ENCODE data around the gene FAM135A.

FAM135A gene

GRCh38 chr6:70412252-70413113 is 825 bp upstream of the FAM135A start:
- H3K27me3 ChIP-seq (ENCODE audit: insufficient read depth, insufficient read length), result no peaks in the 10 kb centered on the region
- H3K4me1 ChIP-seq (ENCODE audit: insufficient read depth, insufficient read length), result no peaks in the 10 kb centered on the region
- H3K36me3 ChIP-seq (ENCODE audit: insufficient read depth, insufficient read length, low read length), result no peaks in the 10 kb centered on the region
- peak overlapping the region; percentile 85 for H3K4me3 ChIP-seq (ENCODE audit: insufficient read length, low read depth)
- H3K9ac ChIP-seq (ENCODE audit: insufficient read length, low read depth), result peak overlapping the region; percentile 85
- no peak for TF ChIP-seq SUZ12 (IDR thresholded peaks at IDR 0.05; ENCODE audit: extremely low read depth, insufficient read depth, insufficient read length)
- no peak for TF ChIP-seq YY1 (IDR thresholded peaks at IDR 0.05; ENCODE audit: insufficient read depth, insufficient read length)
- no peak for TF ChIP-seq ZNF274 (IDR thresholded peaks at IDR 0.05; ENCODE audit: low read depth, low read length)
- no peak for DNase-seq (ENCODE audit: low read depth, low spot score)
- H3K9me3 ChIP-seq (ENCODE audit: insufficient read depth, low read length), result no peaks in the 10 kb centered on the region

- DNase-seq (ENCODE audit: low read depth, low spot score), result no peak
- no peaks in the 10 kb centered on the region for H3K27me3 ChIP-seq (ENCODE audit: insufficient read depth, insufficient read length)
- TF ChIP-seq SUZ12 (IDR thresholded peaks at IDR 0.05; ENCODE audit: extremely low read depth, insufficient read depth, insufficient read length) (no peak), ZNF274 (IDR thresholded peaks at IDR 0.05; ENCODE audit: low read depth, low read length) (no peak), YY1 (IDR thresholded peaks at IDR 0.05; ENCODE audit: insufficient read depth, insufficient read length) (no peak)
- no peaks in the 10 kb centered on the region for H3K9me3 ChIP-seq (ENCODE audit: insufficient read depth, low read length)
- peak overlapping the region; percentile 88 for H3K4me3 ChIP-seq (ENCODE audit: insufficient read length, low read depth)
- H3K9ac ChIP-seq (ENCODE audit: insufficient read length, low read depth), result peak overlapping the region; percentile 91
- H3K36me3 ChIP-seq (ENCODE audit: insufficient read depth, insufficient read length, low read length), result peaks cover 6% of the 10 kb centered on the region
- H3K4me1 ChIP-seq (ENCODE audit: insufficient read depth, insufficient read length), result no peaks in the 10 kb centered on the region
Measured at GRCh38 chr6:70413992-70414494, 735 bp downstream of the FAM135A start.

DNA sequence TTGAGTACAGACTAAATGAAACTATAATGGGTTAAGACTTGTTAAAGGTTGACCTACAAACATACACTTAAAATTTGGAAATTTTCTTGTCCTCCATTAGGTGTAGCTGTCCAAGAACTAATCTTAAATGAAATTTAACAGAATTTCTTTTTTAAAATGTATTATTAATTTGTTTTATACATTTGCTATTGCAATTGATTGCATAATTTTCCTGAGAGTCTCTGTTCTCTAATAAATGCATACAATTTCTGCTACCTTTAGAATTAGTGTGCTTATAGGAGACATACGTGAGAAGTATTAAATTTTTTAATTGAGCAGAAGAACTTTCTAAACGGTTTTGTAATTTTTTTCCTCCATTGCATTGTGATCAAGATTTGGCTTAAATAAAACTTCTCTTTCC is 1.5 kb downstream of the FAM135A start:
- no peak for TF ChIP-seq ZNF274 (IDR thresholded peaks at IDR 0.05; ENCODE audit: low read depth, low read length)
- TF ChIP-seq SUZ12 (IDR thresholded peaks at IDR 0.05; ENCODE audit: extremely low read depth, insufficient read depth, insufficient read length), result no peak
- no peak for TF ChIP-seq YY1 (IDR thresholded peaks at IDR 0.05; ENCODE audit: insufficient read depth, insufficient read length)
- Histone ChIP-seq H3K4me1 (ENCODE audit: insufficient read depth, insufficient read length) (no peaks in the 10 kb centered on the region), H3K27me3 (ENCODE audit: insufficient read depth, insufficient read length) (no peaks in the 10 kb centered on the region), H3K36me3 (ENCODE audit: insufficient read depth, insufficient read length, low read length) (peaks cover 6% of the 10 kb centered on the region), H3K4me3 (ENCODE audit: insufficient read length, low read depth) (peak overlapping the region; percentile 88), H3K9ac (ENCODE audit: insufficient read length, low read depth) (no peak overlapping the region), H3K9me3 (ENCODE audit: insufficient read depth, low read length) (no peaks in the 10 kb centered on the region)
- DNase-seq (ENCODE audit: low read depth, low spot score), result no peak

GRCh38 chr6:70415247-70415646 is 1.9 kb downstream of the FAM135A start:
- no peaks in the 10 kb centered on the region for H3K27me3 ChIP-seq (ENCODE audit: insufficient read depth, insufficient read length)
- no peaks in the 10 kb centered on the region for H3K4me1 ChIP-seq (ENCODE audit: insufficient read depth, insufficient read length)
- no peak overlapping the region for H3K9ac ChIP-seq (ENCODE audit: insufficient read length, low read depth)
- TF ChIP-seq ZNF274 (IDR thresholded peaks at IDR 0.05; ENCODE audit: low read depth, low read length) (no peak), YY1 (IDR thresholded peaks at IDR 0.05; ENCODE audit: insufficient read depth, insufficient read length) (no peak), SUZ12 (IDR thresholded peaks at IDR 0.05; ENCODE audit: extremely low read depth, insufficient read depth, insufficient read length) (no peak)
- H3K9me3 ChIP-seq (ENCODE audit: insufficient read depth, low read length), result no peaks in the 10 kb centered on the region
- H3K36me3 ChIP-seq (ENCODE audit: insufficient read depth, insufficient read length, low read length), result peaks cover 6% of the 10 kb centered on the region
- no peak for DNase-seq (ENCODE audit: low read depth, low spot score)
- H3K4me3 ChIP-seq (ENCODE audit: insufficient read length, low read depth), result no peak overlapping the region

DNA sequence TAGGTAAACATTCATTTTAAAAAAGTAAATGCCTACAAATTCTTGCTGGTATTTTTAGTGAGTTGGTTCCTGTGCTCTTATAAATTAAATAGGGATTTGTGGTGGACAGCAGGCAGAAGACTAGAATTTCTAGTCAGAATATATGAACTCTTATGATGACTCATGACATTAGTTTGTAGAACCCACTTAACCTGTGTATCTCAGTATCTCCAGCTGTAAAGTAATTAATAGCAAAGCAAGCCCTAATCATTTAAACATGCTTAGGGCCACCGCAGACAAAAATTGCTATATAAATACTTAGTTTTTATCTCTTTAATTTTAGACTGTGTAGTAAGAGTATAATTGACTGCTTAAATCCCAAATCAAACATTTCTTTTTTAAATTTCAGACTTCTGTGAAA is 2.4 kb downstream of the FAM135A start:
- Histone ChIP-seq H3K4me3 (ENCODE audit: insufficient read length, low read depth) (no peak overlapping the region), H3K36me3 (ENCODE audit: insufficient read depth, insufficient read length, low read length) (peaks cover 6% of the 10 kb centered on the region), H3K9ac (ENCODE audit: insufficient read length, low read depth) (no peak overlapping the region), H3K4me1 (ENCODE audit: insufficient read depth, insufficient read length) (no peaks in the 10 kb centered on the region), H3K27me3 (ENCODE audit: insufficient read depth, insufficient read length) (no peaks in the 10 kb centered on the region), H3K9me3 (ENCODE audit: insufficient read depth, low read length) (no peaks in the 10 kb centered on the region)
- no peak for DNase-seq (ENCODE audit: low read depth, low spot score)
- TF ChIP-seq ZNF274 (IDR thresholded peaks at IDR 0.05; ENCODE audit: low read depth, low read length) (no peak), YY1 (IDR thresholded peaks at IDR 0.05; ENCODE audit: insufficient read depth, insufficient read length) (no peak), SUZ12 (IDR thresholded peaks at IDR 0.05; ENCODE audit: extremely low read depth, insufficient read depth, insufficient read length) (no peak)

DNA sequence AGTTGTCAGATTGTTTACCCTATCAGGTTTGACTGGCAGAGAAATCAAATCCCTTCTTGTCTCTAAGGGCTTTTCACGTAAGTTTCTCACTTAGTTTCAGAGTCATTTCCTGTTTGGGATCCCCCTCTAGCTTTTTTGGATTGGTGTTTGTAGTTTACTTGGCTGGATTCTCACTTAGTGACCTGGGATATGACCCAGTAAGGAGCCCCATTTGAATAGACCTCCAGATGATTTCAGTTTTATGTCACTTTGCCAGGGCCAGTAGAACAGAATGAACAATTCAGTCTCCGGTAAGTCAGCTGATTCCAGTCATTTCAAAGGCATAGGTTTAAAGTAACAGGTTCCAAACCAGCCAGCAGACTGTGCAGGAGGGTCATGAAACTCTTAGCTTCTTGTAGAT is 8.2 kb downstream of the FAM135A start:
- Histone ChIP-seq H3K36me3 (ENCODE audit: insufficient read depth, insufficient read length, low read length) (peaks cover 8% of the 10 kb centered on the region), H3K27me3 (ENCODE audit: insufficient read depth, insufficient read length) (no peaks in the 10 kb centered on the region), H3K4me3 (ENCODE audit: insufficient read length, low read depth) (no peak overlapping the region), H3K9me3 (ENCODE audit: insufficient read depth, low read length) (no peaks in the 10 kb centered on the region), H3K4me1 (ENCODE audit: insufficient read depth, insufficient read length) (no peaks in the 10 kb centered on the region), H3K9ac (ENCODE audit: insufficient read length, low read depth) (no peak overlapping the region)
- DNase-seq (ENCODE audit: low read depth, low spot score), result no peak
- TF ChIP-seq ZNF274 (IDR thresholded peaks at IDR 0.05; ENCODE audit: low read depth, low read length), result no peak
- TF ChIP-seq YY1 (IDR thresholded peaks at IDR 0.05; ENCODE audit: insufficient read depth, insufficient read length), result no peak
- no peak for TF ChIP-seq SUZ12 (IDR thresholded peaks at IDR 0.05; ENCODE audit: extremely low read depth, insufficient read depth, insufficient read length)
